Measurements from ENCODE around the gene CREB5. TPM values are rescaled to one million over a fixed set of nuclear protein-coding genes. Genes with fewer than 3 reads are reported as not detected.
A peak's percentile ranks its signal among the peaks of the same experiment; 100 is the strongest.

The CREB5 gene
- total and polyA plus RNA-seq, 7 donors: 0.86 to 33.8 (median 16.6) TPM

DNA sequence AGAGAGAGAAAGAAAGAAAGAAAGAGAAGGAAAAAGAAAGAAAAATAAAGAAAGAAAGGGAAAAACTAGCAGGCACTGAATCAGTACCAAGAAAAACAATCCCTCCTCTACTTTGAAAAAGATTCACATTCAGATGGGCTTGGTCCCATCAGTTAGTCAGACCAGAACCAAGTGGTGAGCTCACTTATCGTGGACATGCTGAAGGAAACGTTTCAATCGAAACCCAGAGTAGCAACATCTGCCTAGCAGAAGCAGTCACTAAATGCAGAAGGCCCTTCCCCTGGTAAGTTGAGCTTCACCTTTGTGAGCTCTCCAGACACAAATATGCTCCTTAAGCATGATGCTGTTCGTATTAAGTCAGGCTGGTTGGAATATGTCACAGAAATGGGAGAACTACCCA, 378.1 kb downstream of the CREB5 start:
- Histone ChIP-seq H3K27me3 (ENCODE audit: insufficient read depth in 3 of 3, low read length in 2 of 3) (no peaks in the 10 kb centered on the region), H3K4me1 (no peaks in the 10 kb centered on the region), H3K9me3 (no peaks in the 10 kb centered on the region), H3K4me3 (no peak overlapping the region), H3K36me3 (ENCODE audit: insufficient read depth in 1 of 2, low read depth in 1 of 2) (no peaks in the 10 kb centered on the region), H3K27ac (no peak overlapping the region)
- intact Hi-C loops (cut with DNase I): no loop called here
- no peak for DNase-seq
- WGBS, 3 donors: 58 to 77% (median 71%) methylated on average over 4 of the region's 4 CpGs
- TF ChIP-seq, protein P1, sequence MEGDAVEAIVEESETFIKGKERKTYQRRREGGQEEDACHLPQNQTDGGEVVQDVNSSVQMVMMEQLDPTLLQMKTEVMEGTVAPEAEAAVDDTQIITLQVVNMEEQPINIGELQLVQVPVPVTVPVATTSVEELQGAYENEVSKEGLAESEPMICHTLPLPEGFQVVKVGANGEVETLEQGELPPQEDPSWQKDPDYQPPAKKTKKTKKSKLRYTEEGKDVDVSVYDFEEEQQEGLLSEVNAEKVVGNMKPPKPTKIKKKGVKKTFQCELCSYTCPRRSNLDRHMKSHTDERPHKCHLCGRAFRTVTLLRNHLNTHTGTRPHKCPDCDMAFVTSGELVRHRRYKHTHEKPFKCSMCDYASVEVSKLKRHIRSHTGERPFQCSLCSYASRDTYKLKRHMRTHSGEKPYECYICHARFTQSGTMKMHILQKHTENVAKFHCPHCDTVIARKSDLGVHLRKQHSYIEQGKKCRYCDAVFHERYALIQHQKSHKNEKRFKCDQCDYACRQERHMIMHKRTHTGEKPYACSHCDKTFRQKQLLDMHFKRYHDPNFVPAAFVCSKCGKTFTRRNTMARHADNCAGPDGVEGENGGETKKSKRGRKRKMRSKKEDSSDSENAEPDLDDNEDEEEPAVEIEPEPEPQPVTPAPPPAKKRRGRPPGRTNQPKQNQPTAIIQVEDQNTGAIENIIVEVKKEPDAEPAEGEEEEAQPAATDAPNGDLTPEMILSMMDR (IDR thresholded peaks at IDR 0.05): no peak
- ATAC-seq: no peak

DNA sequence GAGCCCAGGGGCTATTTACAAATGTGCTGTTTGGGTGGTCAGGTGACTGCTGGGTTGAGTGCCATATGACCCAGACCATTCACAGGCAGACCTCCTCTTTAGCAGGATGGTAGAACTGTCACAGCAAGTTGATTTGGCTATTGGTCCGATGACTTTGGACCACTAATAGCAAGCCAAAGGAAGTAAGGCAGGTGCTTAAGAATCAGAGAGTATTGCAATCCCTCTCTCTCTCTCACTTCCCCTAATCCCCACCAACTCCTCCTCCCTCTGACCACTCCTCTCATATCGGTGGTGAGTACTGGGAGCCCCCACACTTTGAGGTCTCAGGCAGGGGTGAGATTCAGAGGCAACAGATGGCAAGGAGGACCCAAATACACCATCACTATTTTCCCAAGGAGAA, 380.5 kb downstream of the CREB5 start:
- DNase-seq (no peak), ATAC-seq (no peak)
- WGBS, 3 donors: 82 to 95% (median 86%) methylated on average over 2 of the region's 2 CpGs
- Histone ChIP-seq H3K36me3 (ENCODE audit: insufficient read depth in 1 of 2, low read depth in 1 of 2) (no peaks in the 10 kb centered on the region), H3K27ac (no peak overlapping the region), H3K9me3 (no peaks in the 10 kb centered on the region), H3K4me3 (no peak overlapping the region), H3K4me1 (no peaks in the 10 kb centered on the region), H3K27me3 (ENCODE audit: insufficient read depth in 3 of 3, low read length in 2 of 3) (no peaks in the 10 kb centered on the region)
- TF ChIP-seq, protein P1 (IDR thresholded peaks at IDR 0.05): no peak
- intact Hi-C loops (cut with DNase I): no loop called here

DNA sequence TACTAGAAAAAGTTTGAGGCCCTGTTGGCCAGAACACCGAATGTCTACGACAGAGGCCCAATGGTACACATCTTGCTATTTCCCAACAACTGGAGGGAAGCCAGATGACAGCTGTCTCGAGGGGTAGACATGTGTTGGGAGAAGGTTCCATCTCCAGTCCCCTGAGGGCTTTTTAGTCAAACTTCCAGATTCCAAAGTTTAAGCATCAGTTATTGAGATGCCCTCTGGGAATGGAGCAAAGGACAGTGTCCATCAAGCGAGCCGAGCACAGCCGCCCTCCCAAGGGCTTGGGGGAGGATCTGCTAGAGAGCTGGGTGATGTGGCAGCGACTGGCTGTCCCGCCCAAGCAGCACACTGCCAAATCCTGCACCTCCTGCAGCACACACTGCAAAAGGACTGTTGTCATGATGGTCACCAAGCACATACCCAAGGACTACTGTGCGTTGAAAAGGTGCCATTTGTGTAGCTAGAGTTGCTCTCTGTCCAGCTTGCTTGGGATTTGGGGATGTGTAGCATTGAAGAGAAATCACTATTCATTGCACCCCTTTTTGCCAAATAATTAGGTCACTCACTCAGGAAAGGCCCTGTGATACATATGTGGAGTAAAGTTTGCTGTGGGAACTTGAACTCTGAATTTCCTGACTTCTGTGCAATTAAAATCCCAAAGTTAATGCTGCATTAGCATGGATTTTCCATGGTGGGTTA, 381.2 kb downstream of the CREB5 start:
- ATAC-seq (peak in 3 of 4 donors; percentile 35 to 61 (median 53)), DNase-seq (peak; percentile 41 to 73)
- TF ChIP-seq, protein P1 (IDR thresholded peaks at IDR 0.05): no peak
- no peaks in the 10 kb centered on the region for H3K27me3 ChIP-seq (ENCODE audit: insufficient read depth in 3 of 3, low read length in 2 of 3)
- H3K27ac ChIP-seq: no peak overlapping the region
- H3K4me1 ChIP-seq: no peaks in the 10 kb centered on the region
- no peaks in the 10 kb centered on the region for H3K9me3 ChIP-seq
- no peaks in the 10 kb centered on the region for H3K36me3 ChIP-seq (ENCODE audit: insufficient read depth in 1 of 2, low read depth in 1 of 2)
- H3K4me3 ChIP-seq: no peak overlapping the region
- intact Hi-C loops (cut with DNase I): no loop called here
- WGBS, 3 donors: 49 to 68% (median 53%) methylated on average over 9 of the region's 9 CpGs

DNA sequence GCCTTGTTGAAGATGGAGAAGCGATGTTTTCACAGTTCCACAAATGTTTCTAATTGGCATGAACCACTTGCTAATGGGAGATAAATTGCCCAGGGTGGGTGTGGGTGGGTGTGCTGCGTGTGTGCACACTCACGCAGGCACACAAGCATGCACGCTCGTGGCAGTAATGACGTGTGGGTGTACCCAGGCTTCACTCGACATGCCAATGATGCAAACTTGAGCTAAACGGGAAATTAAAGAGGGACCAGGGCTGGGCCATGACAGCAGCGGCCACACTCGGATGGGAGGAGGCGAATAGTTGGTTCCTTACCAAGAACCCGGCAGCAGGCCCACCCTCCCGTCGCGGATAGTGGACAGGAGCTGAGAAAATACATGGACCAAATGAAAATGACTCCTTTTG, 386.0 kb downstream of the CREB5 start:
- Histone ChIP-seq H3K36me3 (ENCODE audit: insufficient read depth in 1 of 2, low read depth in 1 of 2) (no peaks in the 10 kb centered on the region), H3K4me3 (no peak overlapping the region), H3K27ac (no peak overlapping the region), H3K4me1 (no peaks in the 10 kb centered on the region), H3K9me3 (no peaks in the 10 kb centered on the region), H3K27me3 (ENCODE audit: insufficient read depth in 3 of 3, low read length in 2 of 3) (no peaks in the 10 kb centered on the region)
- ATAC-seq: no peak
- 89 to 93% (median 89%) methylated on average over 15 of the region's 15 CpGs for WGBS, 3 donors
- TF ChIP-seq, protein P1 (IDR thresholded peaks at IDR 0.05): no peak
- DNase-seq: no peak
- intact Hi-C loops (cut with DNase I): no loop called here

DNA sequence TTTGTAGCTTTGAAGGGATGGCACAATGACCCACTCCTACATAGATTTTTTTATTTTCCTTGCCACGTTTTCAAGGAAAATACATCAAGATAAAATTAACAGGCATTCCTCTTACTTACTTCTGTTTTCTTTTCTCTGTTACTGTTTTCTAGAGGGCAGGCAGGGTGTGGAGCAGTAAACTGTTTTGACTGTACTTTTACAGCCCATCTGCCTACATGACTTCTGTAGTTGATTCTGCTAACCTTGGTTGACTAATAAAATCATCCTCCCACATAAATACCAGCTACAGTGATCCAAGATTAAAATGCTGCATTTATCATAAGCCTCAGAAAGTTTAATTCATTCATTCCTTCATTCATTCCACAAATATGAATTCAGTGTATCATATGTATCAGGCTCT, 387.3 kb downstream of the CREB5 start:
- WGBS, 3 donors: 52 to 76% (median 64%) methylated on average over 1 of the region's 1 CpG
- TF ChIP-seq, protein P1 (IDR thresholded peaks at IDR 0.05): no peak
- H3K27ac ChIP-seq: no peak overlapping the region

More for the DNA sequence above, 387.3 kb downstream of the CREB5 start:
- Histone ChIP-seq H3K27me3 (ENCODE audit: insufficient read depth in 3 of 3, low read length in 2 of 3) (no peaks in the 10 kb centered on the region), H3K4me3 (no peak overlapping the region), H3K9me3 (no peaks in the 10 kb centered on the region), H3K4me1 (no peaks in the 10 kb centered on the region), H3K36me3 (ENCODE audit: insufficient read depth in 1 of 2, low read depth in 1 of 2) (peaks cover 0 to 4% of the 10 kb centered on the region in 2 donors)
- intact Hi-C loops (cut with DNase I): no loop called here
- DNase-seq (no peak), ATAC-seq (no peak)

All from psoas muscle (tissue), 8 donors.